ENCODE measurements around the gene NPM3. TPM values are rescaled to one million over a fixed set of nuclear protein-coding genes. Genes with fewer than 3 reads are reported as not detected.
"Not testable (repeated sequence)": the region's sequence is repeated elsewhere in the genome, so short reads cannot be mapped to it uniquely, and the experiment has no call there.

NPM3 gene
- total RNA-seq, 4 donors from 2014 or later, result 13.3 to 60.5 (median 31.1) TPM

DNA sequence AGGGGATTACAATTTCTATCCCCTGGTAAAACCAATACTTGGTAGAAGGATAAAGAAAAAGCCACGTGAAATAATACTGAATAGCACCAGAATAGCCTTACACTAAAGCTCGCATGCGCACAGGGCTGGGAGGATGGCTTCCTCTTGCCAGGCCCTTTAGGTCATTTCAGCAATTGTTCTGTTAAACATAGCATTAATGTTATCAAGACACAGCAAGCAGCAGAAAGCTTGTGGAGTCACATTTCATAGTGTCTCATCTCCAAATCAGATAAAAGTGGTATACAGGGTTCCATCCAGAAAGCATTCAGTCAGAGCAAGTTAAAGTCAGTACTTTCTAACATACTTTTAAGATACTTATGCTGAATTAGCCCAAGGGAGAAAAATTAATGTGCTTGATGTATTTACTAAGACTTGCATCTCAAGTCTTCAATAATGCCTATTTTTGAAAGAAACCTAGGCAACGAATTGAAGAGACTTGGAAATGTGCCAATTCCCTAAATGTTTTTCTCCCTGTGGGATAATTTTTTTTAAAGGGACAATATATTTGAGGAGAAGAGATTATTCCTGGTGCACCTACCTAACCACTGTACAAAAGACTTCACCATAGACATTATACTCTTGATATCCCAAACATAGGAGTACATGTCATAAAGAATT lies 14.3 kb upstream of the NPM3 start:
- TF ChIP-seq POLR2A (IDR thresholded peaks at IDR 0.05) (no peak), EP300 (IDR thresholded peaks at IDR 0.05) (no peak), POLR2AphosphoS5 (IDR thresholded peaks at IDR 0.05) (no peak)
- TF ChIP-seq, protein P1, sequence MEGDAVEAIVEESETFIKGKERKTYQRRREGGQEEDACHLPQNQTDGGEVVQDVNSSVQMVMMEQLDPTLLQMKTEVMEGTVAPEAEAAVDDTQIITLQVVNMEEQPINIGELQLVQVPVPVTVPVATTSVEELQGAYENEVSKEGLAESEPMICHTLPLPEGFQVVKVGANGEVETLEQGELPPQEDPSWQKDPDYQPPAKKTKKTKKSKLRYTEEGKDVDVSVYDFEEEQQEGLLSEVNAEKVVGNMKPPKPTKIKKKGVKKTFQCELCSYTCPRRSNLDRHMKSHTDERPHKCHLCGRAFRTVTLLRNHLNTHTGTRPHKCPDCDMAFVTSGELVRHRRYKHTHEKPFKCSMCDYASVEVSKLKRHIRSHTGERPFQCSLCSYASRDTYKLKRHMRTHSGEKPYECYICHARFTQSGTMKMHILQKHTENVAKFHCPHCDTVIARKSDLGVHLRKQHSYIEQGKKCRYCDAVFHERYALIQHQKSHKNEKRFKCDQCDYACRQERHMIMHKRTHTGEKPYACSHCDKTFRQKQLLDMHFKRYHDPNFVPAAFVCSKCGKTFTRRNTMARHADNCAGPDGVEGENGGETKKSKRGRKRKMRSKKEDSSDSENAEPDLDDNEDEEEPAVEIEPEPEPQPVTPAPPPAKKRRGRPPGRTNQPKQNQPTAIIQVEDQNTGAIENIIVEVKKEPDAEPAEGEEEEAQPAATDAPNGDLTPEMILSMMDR (IDR thresholded peaks at IDR 0.05), result no peak
- DNase-seq (ENCODE audit: low spot score in 2 of 2), result no peak
- WGBS, result 67% methylated on average over 4 of the region's 4 CpGs
- no peak overlapping the region for H3K4me3 ChIP-seq
- H3K36me3 ChIP-seq, result peaks cover 100% of the 10 kb centered on the region
- no peaks in the 10 kb centered on the region for H3K9me3 ChIP-seq
- H3K27ac ChIP-seq, result no peak overlapping the region
- no peaks in the 10 kb centered on the region for H3K27me3 ChIP-seq
- H3K4me1 ChIP-seq, result no peaks in the 10 kb centered on the region

DNA sequence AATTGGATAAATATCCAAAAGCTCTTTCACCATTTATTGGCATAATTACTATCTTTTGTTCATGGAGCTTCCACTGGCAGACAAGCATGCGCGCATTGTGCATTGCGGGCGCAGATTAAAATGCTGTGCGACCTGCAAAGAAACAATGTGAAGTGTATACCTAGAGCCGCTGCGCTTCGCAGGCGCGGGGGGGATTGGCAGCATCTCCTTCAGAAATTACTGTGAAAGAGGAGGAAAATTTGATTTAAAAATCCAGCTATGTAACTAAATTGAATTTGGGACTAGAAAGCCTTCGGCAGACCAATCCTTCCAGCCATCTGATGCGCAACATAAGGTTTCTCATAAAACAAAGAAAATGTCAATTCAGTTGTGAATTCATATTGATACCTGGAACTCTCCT lies 10.3 kb upstream of the NPM3 start:
- no peak for TF ChIP-seq EP300 (IDR thresholded peaks at IDR 0.05)
- TF ChIP-seq, protein P1 (IDR thresholded peaks at IDR 0.05), result no peak
- no peak for TF ChIP-seq POLR2A (IDR thresholded peaks at IDR 0.05)
- TF ChIP-seq POLR2AphosphoS5 (IDR thresholded peaks at IDR 0.05), result no peak
- WGBS, result 98% methylated on average over 12 of the region's 12 CpGs
- H3K27ac ChIP-seq, result no peak overlapping the region
- no peaks in the 10 kb centered on the region for H3K9me3 ChIP-seq
- no peak for DNase-seq (ENCODE audit: low spot score in 2 of 2)
- H3K4me3 ChIP-seq, result no peak overlapping the region
- H3K27me3 ChIP-seq, result no peaks in the 10 kb centered on the region
- H3K4me1 ChIP-seq, result no peaks in the 10 kb centered on the region
- H3K36me3 ChIP-seq, result peaks cover 100% of the 10 kb centered on the region

DNA sequence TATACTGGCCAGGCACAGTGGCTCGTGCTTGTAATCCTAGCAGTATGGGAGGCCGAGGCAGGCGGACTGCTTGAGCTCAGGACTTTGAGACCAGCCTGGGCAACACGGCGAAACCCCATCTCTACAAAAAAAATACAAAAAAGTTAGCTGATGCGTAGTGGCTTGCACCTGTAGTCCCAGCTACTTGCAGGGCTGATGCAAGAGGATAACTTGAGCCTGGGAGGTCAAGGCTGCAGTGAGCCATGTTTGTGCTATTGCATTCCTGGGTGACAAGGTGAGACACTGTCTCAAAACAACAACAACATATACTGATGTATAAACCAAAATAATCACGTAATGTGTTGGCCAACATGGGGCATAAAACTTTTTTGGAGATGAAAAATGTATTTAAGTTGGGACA lies 6.4 kb upstream of the NPM3 start:
- Histone ChIP-seq H3K36me3 (peaks cover 95% of the 10 kb centered on the region), H3K27me3 (no peaks in the 10 kb centered on the region), H3K4me1 (peaks cover under 1% of the 10 kb centered on the region), H3K9me3 (no peaks in the 10 kb centered on the region), H3K4me3 (no peak overlapping the region), H3K27ac (no peak overlapping the region)
- TF ChIP-seq EP300 (IDR thresholded peaks at IDR 0.05), result no peak
- TF ChIP-seq, protein P1 (IDR thresholded peaks at IDR 0.05), result no peak
- TF ChIP-seq POLR2A (IDR thresholded peaks at IDR 0.05), result no peak
- no peak for TF ChIP-seq POLR2AphosphoS5 (IDR thresholded peaks at IDR 0.05)
- DNase-seq (ENCODE audit: low spot score in 2 of 2), result no peak
- 94% methylated on average over 7 of the region's 7 CpGs for WGBS

DNA sequence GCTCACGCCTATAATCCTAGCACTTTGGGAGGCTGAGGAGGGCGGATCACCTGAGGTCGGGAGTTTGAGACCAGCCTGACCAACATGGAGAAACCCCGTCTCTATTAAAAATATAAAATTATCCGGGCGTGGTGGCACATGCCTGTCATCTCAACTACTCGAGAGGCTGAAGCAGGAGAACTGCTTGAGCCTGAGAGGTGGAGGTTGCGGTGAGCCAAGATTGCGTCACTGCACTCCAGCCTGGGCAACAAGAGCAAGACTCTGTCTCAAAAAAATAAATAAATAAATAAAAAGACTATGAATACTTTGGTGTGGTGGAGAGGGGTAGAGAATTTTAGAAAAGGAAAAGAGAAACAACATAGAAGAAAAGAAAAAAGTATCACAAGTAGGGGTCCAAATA lies 6.0 kb upstream of the NPM3 start:
- not testable (repeated sequence) for DNase-seq (ENCODE audit: low spot score in 2 of 2); H3K27ac ChIP-seq; H3K4me3 ChIP-seq; H3K4me1 ChIP-seq; H3K9me3 ChIP-seq; H3K27me3 ChIP-seq
- 81% methylated on average over 9 of the region's 9 CpGs for WGBS
- H3K36me3 ChIP-seq, result peaks cover 90% of the 10 kb centered on the region

DNA sequence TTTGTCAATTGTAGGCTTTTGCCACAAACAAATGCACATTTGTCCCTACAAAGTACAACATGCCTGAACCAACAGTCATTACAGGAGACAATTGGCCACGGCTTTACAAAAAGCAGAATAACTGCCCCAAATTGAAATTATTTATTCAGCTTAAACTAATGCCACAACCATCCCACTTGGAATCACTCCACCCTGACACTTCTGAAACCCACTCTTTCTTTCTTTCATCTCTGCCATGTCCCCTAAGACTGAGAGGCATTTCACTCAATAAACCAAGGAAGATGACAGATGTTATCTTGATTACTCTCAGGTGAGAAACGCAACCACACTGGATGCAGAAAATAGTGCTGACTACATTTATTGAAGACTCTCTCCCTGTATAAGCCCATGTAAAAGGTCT lies 2.6 kb upstream of the NPM3 start:
- whole genome bisulfite sequencing, result 79% methylated on average over 2 of the region's 2 CpGs
- H3K4me1 ChIP-seq, result peaks cover 36% of the 10 kb centered on the region
- DNase-seq (ENCODE audit: low spot score in 2 of 2), result no peak
- TF ChIP-seq POLR2A (IDR thresholded peaks at IDR 0.05) (no peak), POLR2AphosphoS5 (IDR thresholded peaks at IDR 0.05) (no peak), EP300 (IDR thresholded peaks at IDR 0.05) (no peak)
- TF ChIP-seq, protein P1 (IDR thresholded peaks at IDR 0.05), result no peak
- no peaks in the 10 kb centered on the region for H3K27me3 ChIP-seq
- H3K27ac ChIP-seq, result no peak overlapping the region
- peaks cover 56% of the 10 kb centered on the region for H3K36me3 ChIP-seq
- no peak overlapping the region for H3K4me3 ChIP-seq
- no peaks in the 10 kb centered on the region for H3K9me3 ChIP-seq

DNA sequence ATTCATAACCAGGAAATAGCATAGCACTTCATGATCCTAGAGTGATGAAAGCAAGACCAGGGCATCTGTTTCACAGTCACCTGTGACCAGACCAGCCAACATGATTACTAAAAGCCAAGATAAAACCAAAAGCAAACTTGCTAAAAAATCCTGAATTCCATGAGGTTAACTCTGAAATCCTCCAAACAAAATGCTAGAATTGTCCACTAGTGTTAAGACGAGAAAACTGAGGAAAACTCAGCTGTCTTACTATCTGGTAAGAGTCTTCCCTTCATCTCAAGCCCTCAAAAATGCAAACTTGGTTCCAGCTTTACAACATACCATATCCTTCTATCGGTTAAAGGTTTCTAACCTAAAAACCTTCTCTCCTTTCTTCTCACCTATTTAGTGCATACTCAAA lies 1.3 kb upstream of the NPM3 start:
- no peak overlapping the region for H3K4me3 ChIP-seq
- H3K9me3 ChIP-seq, result no peaks in the 10 kb centered on the region
- peaks cover 43% of the 10 kb centered on the region for H3K36me3 ChIP-seq
- H3K27ac ChIP-seq, result no peak overlapping the region
- WGBS, result 89% methylated on average over 2 of the region's 2 CpGs
- DNase-seq (ENCODE audit: low spot score in 2 of 2), result no peak
- TF ChIP-seq, protein P1 (IDR thresholded peaks at IDR 0.05), result no peak
- TF ChIP-seq POLR2A (IDR thresholded peaks at IDR 0.05) (no peak), EP300 (IDR thresholded peaks at IDR 0.05) (no peak), POLR2AphosphoS5 (IDR thresholded peaks at IDR 0.05) (no peak)
- H3K4me1 ChIP-seq, result peaks cover 49% of the 10 kb centered on the region
- H3K27me3 ChIP-seq, result peaks cover 5% of the 10 kb centered on the region

All from suprapubic skin (tissue), 4 donors.